Measurements from ENCODE around the gene SNAI1. TPM values are rescaled to one million over a fixed set of nuclear protein-coding genes. Genes with fewer than 3 reads are reported as not detected.
"Not testable (repeated sequence)": the region's sequence is repeated elsewhere in the genome, so short reads cannot be mapped to it uniquely, and the experiment has no call there.

The SNAI1 gene
- total RNA-seq, 1 experiment from 2014 or later, result 0.22 TPM

- no peaks in the 10 kb centered on the region for H3K9me3 ChIP-seq (ENCODE audit: low read length)
Measured at GRCh38 chr20:49969946-49970345, 12.8 kb upstream of the SNAI1 start.

GRCh38 chr20:49970498-49970897, 12.3 kb upstream of the SNAI1 start:
- Histone ChIP-seq H2AFZ (ENCODE audit: low read length) (no peak overlapping the region), H3K36me3 (ENCODE audit: insufficient read depth, low read length) (no peaks in the 10 kb centered on the region), H3K4me3 (ENCODE audit: low read length) (no peak overlapping the region), H3K4me1 (ENCODE audit: low read length) (no peaks in the 10 kb centered on the region), H3K4me2 (ENCODE audit: low read depth, low read length, poor library complexity, severe bottlenecking) (no peak overlapping the region), H3K9me3 (ENCODE audit: low read length) (no peaks in the 10 kb centered on the region), H3K27me3 (ENCODE audit: low read length) (no peaks in the 10 kb centered on the region), H3K9me2 (replicated peaks; ENCODE audit: insufficient read depth, low read length) (no peaks in the 10 kb centered on the region), H3K9ac (ENCODE audit: low read length) (no peak overlapping the region), H3K79me2 (ENCODE audit: low read length) (no peaks in the 10 kb centered on the region), H3K27ac (ENCODE audit: low read length) (no peak overlapping the region), H4K20me1 (ENCODE audit: insufficient read depth, low read depth, low read length) (no peaks in the 10 kb centered on the region)
- peak; percentile 28 for DNase-seq

More at GRCh38 chr20:49969946-49970345, 12.8 kb upstream of the SNAI1 start:
- Histone ChIP-seq H3K79me2 (ENCODE audit: low read length) (no peaks in the 10 kb centered on the region), H3K4me1 (ENCODE audit: low read length) (no peaks in the 10 kb centered on the region), H3K4me3 (ENCODE audit: low read length) (no peak overlapping the region), H3K4me2 (ENCODE audit: low read depth, low read length, poor library complexity, severe bottlenecking) (no peak overlapping the region), H4K20me1 (ENCODE audit: insufficient read depth, low read depth, low read length) (no peaks in the 10 kb centered on the region), H3K9ac (ENCODE audit: low read length) (no peak overlapping the region), H3K27ac (ENCODE audit: low read length) (no peak overlapping the region), H2AFZ (ENCODE audit: low read length) (no peak overlapping the region), H3K27me3 (ENCODE audit: low read length) (no peaks in the 10 kb centered on the region), H3K36me3 (ENCODE audit: insufficient read depth, low read length) (no peaks in the 10 kb centered on the region), H3K9me2 (replicated peaks; ENCODE audit: insufficient read depth, low read length) (no peaks in the 10 kb centered on the region)
- DNase-seq, result no peak

GRCh38 chr20:49973981-49974380, 8.8 kb upstream of the SNAI1 start:
- no peaks in the 10 kb centered on the region for H3K9me2 ChIP-seq (replicated peaks; ENCODE audit: insufficient read depth, low read length)
- H3K9me3 ChIP-seq (ENCODE audit: low read length), result no peaks in the 10 kb centered on the region
- H3K4me3 ChIP-seq (ENCODE audit: low read length), result no peak overlapping the region
- H3K79me2 ChIP-seq (ENCODE audit: low read length), result no peaks in the 10 kb centered on the region
- no peaks in the 10 kb centered on the region for H3K36me3 ChIP-seq (ENCODE audit: insufficient read depth, low read length)
- no peak overlapping the region for H3K27ac ChIP-seq (ENCODE audit: low read length)
- H3K27me3 ChIP-seq (ENCODE audit: low read length), result no peaks in the 10 kb centered on the region
- H2AFZ ChIP-seq (ENCODE audit: low read length), result no peak overlapping the region
- no peaks in the 10 kb centered on the region for H4K20me1 ChIP-seq (ENCODE audit: insufficient read depth, low read depth, low read length)
- no peaks in the 10 kb centered on the region for H3K4me1 ChIP-seq (ENCODE audit: low read length)
- DNase-seq, result no peak
- H3K4me2 ChIP-seq (ENCODE audit: low read depth, low read length, poor library complexity, severe bottlenecking), result no peak overlapping the region
- no peak overlapping the region for H3K9ac ChIP-seq (ENCODE audit: low read length)

- no peak overlapping the region for H3K4me2 ChIP-seq (ENCODE audit: low read depth, low read length, poor library complexity, severe bottlenecking)
- H2AFZ ChIP-seq (ENCODE audit: low read length), result no peak overlapping the region
- H3K36me3 ChIP-seq (ENCODE audit: insufficient read depth, low read length), result no peaks in the 10 kb centered on the region
- no peak overlapping the region for H3K4me3 ChIP-seq (ENCODE audit: low read length)
- no peaks in the 10 kb centered on the region for H3K79me2 ChIP-seq (ENCODE audit: low read length)
- no peaks in the 10 kb centered on the region for H3K9me3 ChIP-seq (ENCODE audit: low read length)
- no peaks in the 10 kb centered on the region for H3K27me3 ChIP-seq (ENCODE audit: low read length)
- peaks cover 5% of the 10 kb centered on the region for H3K4me1 ChIP-seq (ENCODE audit: low read length)
- DNase-seq, result no peak
- H3K9me2 ChIP-seq (replicated peaks; ENCODE audit: insufficient read depth, low read length), result no peaks in the 10 kb centered on the region
- no peak overlapping the region for H3K9ac ChIP-seq (ENCODE audit: low read length)
- no peak overlapping the region for H3K27ac ChIP-seq (ENCODE audit: low read length)
- H4K20me1 ChIP-seq (ENCODE audit: insufficient read depth, low read depth, low read length), result no peaks in the 10 kb centered on the region
Measured at GRCh38 chr20:49976542-49976941, 6.2 kb upstream of the SNAI1 start.

GRCh38 chr20:49977740-49978139, 5.0 kb upstream of the SNAI1 start:
- H4K20me1 ChIP-seq (ENCODE audit: insufficient read depth, low read depth, low read length); H3K79me2 ChIP-seq (ENCODE audit: low read length); H3K27ac ChIP-seq (ENCODE audit: low read length); H3K4me2 ChIP-seq (ENCODE audit: low read depth, low read length, poor library complexity, severe bottlenecking); H3K9me3 ChIP-seq (ENCODE audit: low read length); H3K9ac ChIP-seq (ENCODE audit: low read length); H3K27me3 ChIP-seq (ENCODE audit: low read length); DNase-seq; H3K9me2 ChIP-seq (replicated peaks; ENCODE audit: insufficient read depth, low read length); H3K4me3 ChIP-seq (ENCODE audit: low read length); H3K36me3 ChIP-seq (ENCODE audit: insufficient read depth, low read length); H2AFZ ChIP-seq (ENCODE audit: low read length): not testable (repeated sequence)
- peaks cover 13% of the 10 kb centered on the region for H3K4me1 ChIP-seq (ENCODE audit: low read length)

- Histone ChIP-seq H3K9me2 (replicated peaks; ENCODE audit: insufficient read depth, low read length) (no peaks in the 10 kb centered on the region), H3K27me3 (ENCODE audit: low read length) (no peaks in the 10 kb centered on the region), H3K9me3 (ENCODE audit: low read length) (no peaks in the 10 kb centered on the region), H3K79me2 (ENCODE audit: low read length) (no peaks in the 10 kb centered on the region), H3K4me3 (ENCODE audit: low read length) (no peak overlapping the region), H3K4me2 (ENCODE audit: low read depth, low read length, poor library complexity, severe bottlenecking) (no peak overlapping the region), H3K9ac (ENCODE audit: low read length) (no peak overlapping the region), H4K20me1 (ENCODE audit: insufficient read depth, low read depth, low read length) (no peaks in the 10 kb centered on the region), H3K4me1 (ENCODE audit: low read length) (peaks cover 17% of the 10 kb centered on the region), H3K36me3 (ENCODE audit: insufficient read depth, low read length) (no peaks in the 10 kb centered on the region), H3K27ac (ENCODE audit: low read length) (no peak overlapping the region), H2AFZ (ENCODE audit: low read length) (no peak overlapping the region)
- DNase-seq, result no peak
Measured at GRCh38 chr20:49978685-49979029, 4.1 kb upstream of the SNAI1 start.

GRCh38 chr20:49979030-49979832, 3.5 kb upstream of the SNAI1 start:
- Histone ChIP-seq H3K9me3 (ENCODE audit: low read length) (no peaks in the 10 kb centered on the region), H3K9ac (ENCODE audit: low read length) (peak overlapping the region; percentile 29; the same call in 1 of the 2 replicates)

GRCh38 chr20:49980140-49981008, 2.4 kb upstream of the SNAI1 start:
- no peak overlapping the region for H3K4me2 ChIP-seq (ENCODE audit: low read depth, low read length, poor library complexity, severe bottlenecking)

More at GRCh38 chr20:49979030-49979832, 3.5 kb upstream of the SNAI1 start:
- Histone ChIP-seq H3K9me2 (replicated peaks; ENCODE audit: insufficient read depth, low read length) (no peaks in the 10 kb centered on the region), H3K79me2 (ENCODE audit: low read length) (no peaks in the 10 kb centered on the region), H3K27me3 (ENCODE audit: low read length) (no peaks in the 10 kb centered on the region), H3K27ac (ENCODE audit: low read length) (no peak overlapping the region), H3K4me3 (ENCODE audit: low read length) (no peak overlapping the region; the same call in 1 of the 2 replicates), H4K20me1 (ENCODE audit: insufficient read depth, low read depth, low read length) (peaks cover 2% of the 10 kb centered on the region; the same call in 1 of the 2 replicates), H3K4me1 (ENCODE audit: low read length) (peaks cover 17% of the 10 kb centered on the region), H2AFZ (ENCODE audit: low read length) (no peak overlapping the region), H3K36me3 (ENCODE audit: insufficient read depth, low read length) (no peaks in the 10 kb centered on the region), H3K4me2 (ENCODE audit: low read depth, low read length, poor library complexity, severe bottlenecking) (peak overlapping the region; percentile 43)
- peak; percentile 82 for DNase-seq

More at GRCh38 chr20:49980140-49981008, 2.4 kb upstream of the SNAI1 start:
- no peaks in the 10 kb centered on the region for H3K27me3 ChIP-seq (ENCODE audit: low read length)
- no peak for DNase-seq
- H3K79me2 ChIP-seq (ENCODE audit: low read length), result no peaks in the 10 kb centered on the region
- no peak overlapping the region for H3K27ac ChIP-seq (ENCODE audit: low read length)
- no peaks in the 10 kb centered on the region for H3K36me3 ChIP-seq (ENCODE audit: insufficient read depth, low read length)
- H2AFZ ChIP-seq (ENCODE audit: low read length), result no peak overlapping the region
- H3K9me2 ChIP-seq (replicated peaks; ENCODE audit: insufficient read depth, low read length), result no peaks in the 10 kb centered on the region
- peaks cover 17% of the 10 kb centered on the region for H3K4me1 ChIP-seq (ENCODE audit: low read length)
- no peak overlapping the region for H3K9ac ChIP-seq (ENCODE audit: low read length)
- H3K4me3 ChIP-seq (ENCODE audit: low read length), result no peak overlapping the region
- peaks cover 7% of the 10 kb centered on the region; the same call in 1 of the 2 replicates for H4K20me1 ChIP-seq (ENCODE audit: insufficient read depth, low read depth, low read length)
- H3K9me3 ChIP-seq (ENCODE audit: low read length), result no peaks in the 10 kb centered on the region
